HepG2 (cell line): ENCODE data around the gene DNAL4. TPM values are rescaled to one million over a fixed set of nuclear protein-coding genes. Genes with fewer than 3 reads are reported as not detected.

Experiments used
- CBFB ChIP-seq: sonication (generic); formaldehyde crosslinking; IDR thresholded peaks from 2 replicates; pipeline ENCODE4 v1.4.0; 2020; ENCODE audit warnings: missing genetic modification reagents
- CTCF ChIP-seq: sonication (generic); formaldehyde crosslinking; IDR thresholded peaks from 2 replicates; pipeline ENCODE4 v1.5.0; 2020; ENCODE audit warnings: mild to moderate bottlenecking, missing genetic modification reagents, moderate library complexity
- E2F5 ChIP-seq: sonication (generic); formaldehyde crosslinking; conservative IDR thresholded peaks from 2 replicates; pipeline ENCODE4 v1.4.0; 2020; ENCODE audit warnings: missing genetic modification reagents
- EEA1 ChIP-seq: sonication (generic); formaldehyde crosslinking; IDR thresholded peaks from 2 replicates; pipeline ENCODE4 v1.5.1; 2020; ENCODE audit warnings: mild to moderate bottlenecking, missing genetic modification reagents, borderline replicate concordance
- FOXP1 ChIP-seq, 2 experiments: fragments of 450-650 bp in 1 of 2; IDR thresholded peaks; 2 replicates each; pipeline ENCODE4 v1.6.1; 2017 to 2018; ENCODE audit warnings: antibody characterized with exemption in 1 of 2
- PRDM15 ChIP-seq: sonication (generic); formaldehyde crosslinking; IDR thresholded peaks from 2 replicates; pipeline ENCODE4 v1.4.0; 2020; ENCODE audit warnings: missing genetic modification reagents
- PRDM4 ChIP-seq: sonication (generic); formaldehyde crosslinking; IDR thresholded peaks from 2 replicates; pipeline ENCODE4 v1.9.0; 2021; ENCODE audit warnings: missing genetic modification reagents, borderline replicate concordance
- RAD21 ChIP-seq: fragments of 450-650 bp; formaldehyde crosslinking; IDR thresholded peaks from 2 replicates; pipeline ENCODE4 v1.5.0; 2020; ENCODE audit warnings: mild to moderate bottlenecking
- ZBTB4 ChIP-seq: sonication (generic); formaldehyde crosslinking; IDR thresholded peaks from 2 replicates; pipeline ENCODE4 v1.4.0; 2020; ENCODE audit warnings: missing genetic modification reagents, mild to moderate bottlenecking, borderline replicate concordance
- ZKSCAN5 ChIP-seq: sonication (generic); formaldehyde crosslinking; IDR thresholded peaks from 2 replicates; pipeline ENCODE4 v1.5.1; 2020; ENCODE audit warnings: mild to moderate bottlenecking, missing genetic modification reagents
- ZMYM2 ChIP-seq: sonication (generic); formaldehyde crosslinking; IDR thresholded peaks from 2 replicates; pipeline ENCODE4 v1.8.0; 2022; ENCODE audit warnings: mild to moderate bottlenecking, missing genetic modification reagents
- ZNF235 ChIP-seq: sonication (generic); formaldehyde crosslinking; IDR thresholded peaks from 2 replicates; pipeline ENCODE4 v1.8.1; 2023; ENCODE audit warnings: mild to moderate bottlenecking, missing genetic modification reagents, borderline replicate concordance
- ZNF382 ChIP-seq: sonication (generic); formaldehyde crosslinking; IDR thresholded peaks from 2 replicates; pipeline ENCODE4 v1.5.0; 2020; ENCODE audit warnings: missing genetic modification reagents, mild to moderate bottlenecking, borderline replicate concordance
- ZNF496 ChIP-seq: sonication (generic); formaldehyde crosslinking; IDR thresholded peaks from 2 replicates; pipeline ENCODE4 v1.8.1; 2023; ENCODE audit warnings: mild to moderate bottlenecking, moderate library complexity, missing genetic modification reagents; ENCODE audit not compliant: insufficient replicate concordance
- ZNF674 ChIP-seq: sonication (generic); formaldehyde crosslinking; IDR thresholded peaks from 2 replicates; pipeline ENCODE4 v1.5.0; 2020; ENCODE audit warnings: low read depth, mild to moderate bottlenecking, missing genetic modification reagents
- ZNF776 ChIP-seq: sonication (generic); formaldehyde crosslinking; IDR thresholded peaks from 2 replicates; pipeline ENCODE4 v1.4.0; 2020; ENCODE audit warnings: mild to moderate bottlenecking, missing genetic modification reagents
- polyA plus RNA-seq, 8 experiments: library from polyadenylated mRNA; depleted of rRNA in 3 of 8; stranded (reverse) in 7 of 8; unstranded in 1 of 8; fragments of >200 nt; fragmentation: Illumina TruSeq in 4 of 8; extraction: Trizol in 4 of 8; gene quantifications; 2 replicates each; pipeline versions ENCODE4 v1.2.1 to v1.2.3, GENCODE V29; 2011 to 2016; ENCODE audit warnings: low read depth in 4 of 8, missing spikeins in 1 of 8, mixed read lengths in 1 of 8; ENCODE audit not compliant: insufficient read depth in 1 of 8
- total RNA-seq, 5 experiments: library from RNA; depleted of rRNA; stranded (reverse); fragments of >200 nt; fragmentation: Illumina TruSeq; extraction: Trizol; gene quantifications; 2 replicates each; pipeline ENCODE4 v1.2.3, GENCODE V29; 2016; ENCODE audit warnings: low read depth in 1 of 5

DNAL4 gene
- total and polyA plus RNA-seq, 2 of the 13 experiments (the other 11 are each of a cell fraction or from before 2014, with no cell fraction given) = 8.0 to 10.7 TPM

- TF ChIP-seq PRDM15 (CRISPR knock-in tag) (no peak), CBFB (CRISPR knock-in tag) (no peak), PRDM4 (no peak), ZBTB4 (CRISPR knock-in tag) (no peak), EEA1 (CRISPR knock-in tag) (no peak), CTCF (peak; percentile 93), ZNF382 (CRISPR knock-in tag) (no peak), ZMYM2 (CRISPR knock-in tag) (no peak), FOXP1 (IDR thresholded peaks at IDR 0.05) (no peak), FOXP1 (CRISPR knock-in tag; IDR thresholded peaks at IDR 0.05) (peak; percentile 10; the same call in 1 of the 2 replicates), RAD21 (CRISPR knock-in tag) (peak; percentile 73), ZNF235 (CRISPR knock-in tag) (no peak), ZNF776 (no peak), ZKSCAN5 (CRISPR knock-in tag) (no peak), ZNF496 (CRISPR knock-in tag) (no peak), ZNF674 (no peak), E2F5 (CRISPR knock-in tag) (no peak)
Measured at GRCh38 chr22:38766076-38766777, 27.7 kb downstream of the DNAL4 start (continued).
